SK-N-SH (cell line): ENCODE data around the gene LSM4. TPM values are rescaled to one million over a fixed set of nuclear protein-coding genes. Genes with fewer than 3 reads are reported as not detected.

ENCODE experiments used
- CTCF ChIA-PET: fragments of 300-600, 350-600 bp; formaldehyde crosslinking; extraction: SDS; loops from one replicate; lab custom pipeline; 2021; lab: Yijun Ruan, JAX
- POLR2A ChIA-PET: fragments of 350-600 bp; sonication (Branson Sonifier 250); formaldehyde crosslinking; extraction: SDS; loops from one replicate; lab custom pipeline; 2020; ENCODE audit warnings: antibody characterized with exemption, inconsistent platforms; lab: Yijun Ruan, JAX
- DNase-seq: peaks from one replicate; pipeline ENCODE4 v3.0.0; 2012
- H2AFZ ChIP-seq: fragments of 200-600 bp; sonication (generic); 2 replicates; pipeline ENCODE4 v1.8.1; 2016; ENCODE audit warnings: antibody characterized with exemption, mild to moderate bottlenecking, low read depth
- H3F3A ChIP-seq: fragments of 200-600 bp; sonication (generic); replicated peaks from 2 replicates; pipeline ENCODE3; 2016; ENCODE audit warnings: antibody characterized with exemption, mild to moderate bottlenecking; ENCODE audit not compliant: insufficient read depth
- H3K27ac ChIP-seq, 2 experiments: fragments of 200-500 bp in 1 of 2; fragments of 200-600 bp in 1 of 2; sonication (Bioruptor generic) in 1 of 2; sonication (generic), shearing (Covaris generic) in 1 of 2; 2 replicates each; pipeline versions ENCODE4 v1.5.1 to v1.6.1; 2014 to 2016; ENCODE audit warnings: low read depth in 2 of 2, inconsistent platforms in 1 of 2, low read length in 1 of 2, mild to moderate bottlenecking in 1 of 2, mixed read lengths in 1 of 2
- H3K27me3 ChIP-seq: fragments of 200-600 bp; sonication (generic), shearing (Covaris generic); 2 replicates; pipeline ENCODE4 v1.6.1; 2016; ENCODE audit warnings: mixed run types; ENCODE audit not compliant: insufficient read depth
- H3K36me3 ChIP-seq, 2 experiments: fragments of 200-500 bp in 1 of 2; fragments of 200-600 bp in 1 of 2; sonication (Bioruptor generic) in 1 of 2; sonication (generic) in 1 of 2; replicated peaks in 1 of 2; 2 replicates each; pipeline versions ENCODE3 to v1.5.1; 2014 to 2016; ENCODE audit warnings: low read length in 1 of 2, mild to moderate bottlenecking in 1 of 2; ENCODE audit not compliant: insufficient read depth in 2 of 2, control insufficient read depth in 1 of 2
- H3K4me1 ChIP-seq, 2 experiments: fragments of 200-500 bp in 1 of 2; fragments of 200-600 bp in 1 of 2; sonication (Bioruptor generic) in 1 of 2; sonication (generic), shearing (Covaris generic) in 1 of 2; 2 replicates each; pipeline versions ENCODE4 v1.5.1 to v1.6.1; 2014 to 2016; ENCODE audit warnings: low read depth in 1 of 2, low read length in 1 of 2, mixed run types in 1 of 2; ENCODE audit not compliant: insufficient read depth in 2 of 2, control insufficient read depth in 1 of 2
- H3K4me2 ChIP-seq: fragments of 200-600 bp; sonication (generic), shearing (Covaris generic); 2 replicates; pipeline ENCODE4 v1.6.1; 2017; ENCODE audit warnings: mixed run types
- H3K4me3 ChIP-seq, 2 experiments: fragments of 200-500 bp in 1 of 2; fragments of 200-600 bp in 1 of 2; sonication (Bioruptor generic) in 1 of 2; sonication (generic), shearing (Covaris generic) in 1 of 2; 2 replicates each; pipeline versions ENCODE4 v1.5.1 to v1.8.1; 2014 to 2016; ENCODE audit warnings: low read depth in 2 of 2, inconsistent platforms in 1 of 2, low read length in 1 of 2, mild to moderate bottlenecking in 1 of 2, mixed read lengths in 1 of 2, moderate library complexity in 1 of 2
- H3K79me2 ChIP-seq: fragments of 200-600 bp; sonication (generic); 2 replicates; pipeline ENCODE4 v1.8.1; 2017; ENCODE audit warnings: mild to moderate bottlenecking; ENCODE audit not compliant: insufficient read depth
- H3K9ac ChIP-seq: fragments of 200-600 bp; sonication (generic); 2 replicates; pipeline ENCODE4 v1.6.1; 2017; ENCODE audit warnings: mixed run types
- H3K9me2 ChIP-seq: fragments of 200-600 bp; sonication (generic); 2 replicates; pipeline ENCODE4 v1.6.1; 2017; ENCODE audit warnings: mixed run types
- H3K9me3 ChIP-seq: fragments of 200-600 bp; sonication (generic); 2 replicates; pipeline ENCODE4 v1.6.1; 2017; ENCODE audit warnings: mixed run types, mild to moderate bottlenecking, moderate library complexity
- H4K20me1 ChIP-seq: fragments of 200-600 bp; sonication (generic); 2 replicates; pipeline ENCODE4 v1.6.1; 2017; ENCODE audit warnings: mild to moderate bottlenecking, mixed run types; ENCODE audit not compliant: insufficient read depth
- CHD2 ChIP-seq: fragments of 150-350 bp; IDR thresholded peaks from 2 replicates; pipeline ENCODE4 v1.6.1; 2018; ENCODE audit warnings: low read length; ENCODE audit not compliant: partially characterized antibody
- EP300 ChIP-seq, 2 experiments: IDR thresholded peaks; 2 replicates each; pipeline versions ENCODE4 v1.4.0 to v1.6.1; 2012; ENCODE audit warnings: borderline replicate concordance in 1 of 2, low read depth in 1 of 2, low read length in 1 of 2
- EZH2phosphoT487 ChIP-seq: fragments of 200-600 bp; sonication (generic); IDR thresholded peaks from 2 replicates; pipeline ENCODE4 v1.6.1; 2017; ENCODE audit warnings: low read depth, mixed run types, mild to moderate bottlenecking, antibody characterized with exemption, moderate library complexity, borderline replicate concordance
- FOXM1 ChIP-seq: IDR thresholded peaks from 2 replicates; pipeline ENCODE4 v1.4.0; 2012; ENCODE audit warnings: low read depth, mild to moderate bottlenecking
- GATA2 ChIP-seq: sonication (generic); formaldehyde crosslinking; IDR thresholded peaks from 2 replicates; pipeline ENCODE4 v1.5.0; 2020; ENCODE audit warnings: mild to moderate bottlenecking, missing genetic modification reagents
- MAX ChIP-seq: IDR thresholded peaks from 2 replicates; pipeline ENCODE4 v1.4.0; 2012; ENCODE audit warnings: low read depth
- MEF2A ChIP-seq: IDR thresholded peaks from 2 replicates; pipeline ENCODE4 v1.4.0; 2012; ENCODE audit warnings: low read depth, borderline replicate concordance
- MXI1 ChIP-seq: IDR thresholded peaks from 2 replicates; pipeline ENCODE4 v1.6.1; 2012; ENCODE audit warnings: mild to moderate bottlenecking, low read depth, low read length, improper control_type of control experiment
- NFIC ChIP-seq: IDR thresholded peaks from 2 replicates; pipeline ENCODE4 v1.4.0; 2012; ENCODE audit warnings: borderline replicate concordance
- NRF1 ChIP-seq: IDR thresholded peaks from 2 replicates; pipeline ENCODE4 v1.6.1; 2012; ENCODE audit warnings: low read depth, mild to moderate bottlenecking, low read length
- POLR2AphosphoS5 ChIP-seq: IDR thresholded peaks from 2 replicates; pipeline ENCODE4 v1.6.1; 2012; ENCODE audit warnings: low read depth, low read length
- RAD21 ChIP-seq: IDR thresholded peaks from 2 replicates; pipeline ENCODE4 v1.6.1; 2012; ENCODE audit warnings: mild to moderate bottlenecking, low read length
- RFX5 ChIP-seq: IDR thresholded peaks from 2 replicates; pipeline ENCODE4 v1.6.1; 2012; ENCODE audit warnings: mild to moderate bottlenecking, improper control_type of control experiment, low read length
- SIN3A ChIP-seq: IDR thresholded peaks from 2 replicates; pipeline ENCODE4 v1.6.1; 2012; ENCODE audit warnings: low read depth, mild to moderate bottlenecking, low read length, moderate library complexity, borderline replicate concordance
- SMC3 ChIP-seq: IDR thresholded peaks from 2 replicates; pipeline ENCODE4 v1.6.1; 2012; ENCODE audit warnings: low read depth, low read length, improper control_type of control experiment
- TCF12 ChIP-seq: IDR thresholded peaks from 2 replicates; pipeline ENCODE4 v1.4.0; 2012
- USF1 ChIP-seq: IDR thresholded peaks from 2 replicates; pipeline ENCODE4 v1.4.0; 2012; ENCODE audit warnings: low read depth, borderline replicate concordance
- USF2 ChIP-seq: fragments of 150-350 bp; IDR thresholded peaks from 2 replicates; pipeline ENCODE4 v1.6.1; 2017; ENCODE audit warnings: antibody characterized with exemption, low read length, low read depth, borderline replicate concordance
- YY1 ChIP-seq: IDR thresholded peaks from 2 replicates; pipeline ENCODE4 v1.4.0; 2012; ENCODE audit warnings: low read depth, mild to moderate bottlenecking
- ZBTB33 ChIP-seq: IDR thresholded peaks from 2 replicates; pipeline ENCODE4 v1.4.0; 2012; ENCODE audit warnings: low read depth, borderline replicate concordance
- WGBS: methylation state at CpG from one replicate; pipeline ENCODE4 v1.1.6; 2017; ENCODE audit warnings: low lambda C conversion rate; 5-methylcytosine and 5-hydroxymethylcytosine counted together
- polyA plus RNA-seq, 3 experiments: library from polyadenylated mRNA; depleted of rRNA; stranded (reverse); fragments of >200 nt; gene quantifications; 2 replicates each; pipeline ENCODE4 v1.2.3, GENCODE V29; 2012

Gene LSM4
- polyA plus RNA-seq, 1 of the 3 experiments (the other 2 are of a cell fraction): 277 TPM

DNA sequence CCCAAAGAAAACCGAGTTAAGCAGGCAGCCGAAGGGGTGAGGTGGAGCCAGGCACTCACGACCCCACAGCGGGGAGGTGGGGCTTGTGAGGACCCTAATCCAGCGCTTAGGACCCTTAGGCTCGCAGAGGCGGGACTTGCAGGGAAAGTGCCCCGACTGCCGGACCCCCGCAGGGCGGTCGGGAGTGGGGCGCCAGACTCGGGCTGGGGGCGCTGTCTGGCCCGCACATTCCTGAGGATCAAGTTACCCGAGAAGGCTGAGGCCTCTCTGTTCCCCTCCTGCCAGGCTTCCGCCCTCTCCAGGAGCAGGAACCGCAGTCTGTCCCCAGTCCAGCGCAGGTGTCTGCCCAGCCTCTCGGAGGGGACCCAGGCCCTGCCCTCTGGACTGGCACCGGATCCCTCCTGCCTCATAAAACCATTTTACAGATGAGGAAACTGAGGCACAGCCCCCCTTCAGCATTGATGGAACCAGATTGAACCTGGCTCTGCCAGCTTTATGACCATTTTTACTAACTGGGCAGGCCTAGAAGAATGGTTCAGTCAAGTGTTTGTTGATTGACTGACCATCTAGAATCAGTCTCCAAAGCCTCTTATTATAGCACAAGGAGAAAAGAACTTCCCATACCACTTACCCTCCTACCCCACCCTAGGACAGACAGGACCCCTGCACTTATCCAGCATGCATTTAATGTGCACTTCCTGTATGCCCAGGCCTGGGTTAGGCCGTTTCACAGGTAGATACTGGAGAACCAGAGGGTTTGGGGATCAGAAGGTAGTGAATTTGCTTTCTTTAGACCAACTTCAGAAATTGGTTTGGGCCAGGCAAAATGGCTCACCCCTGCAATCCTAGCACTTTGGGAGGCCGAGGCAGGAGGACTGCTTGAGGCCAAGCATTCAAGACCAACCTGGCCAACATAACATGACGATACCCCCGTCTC, 34.8 kb downstream of the LSM4 start:
- H3K36me3 ChIP-seq: no peaks in the 10 kb centered on the region
- H3K9ac ChIP-seq: no peak overlapping the region
- no peak overlapping the region for H2AFZ ChIP-seq
- H3K4me3 ChIP-seq: no peak overlapping the region
- no peaks in the 10 kb centered on the region; the same call in 1 of the 2 replicates for H3K79me2 ChIP-seq
- peaks cover 4 to 8% of the 10 kb centered on the region in 2 experiments; a peak in 2 of 4 replicates for H3K4me1 ChIP-seq
- POLR2A ChIA-PET: no interaction called here
- no peaks in the 10 kb centered on the region for H4K20me1 ChIP-seq
- H3K27me3 ChIP-seq: no peaks in the 10 kb centered on the region
- 90% methylated on average over 21 of the region's 26 CpGs for WGBS
- H3K9me3 ChIP-seq: no peaks in the 10 kb centered on the region
- H3K4me2 ChIP-seq: no peak overlapping the region
- no peak overlapping the region for H3K27ac ChIP-seq
- TF ChIP-seq POLR2AphosphoS5: no peak
- TF ChIP-seq EZH2phosphoT487: no peak
- TF ChIP-seq SIN3A: no peak
- no peak for TF ChIP-seq CHD2
- TF ChIP-seq EP300 (IDR thresholded peaks at IDR 0.05; ENCODE audit: borderline replicate concordance in 1 of 2, low read depth in 1 of 2, low read length in 1 of 2): no peak
- no peak for TF ChIP-seq RFX5
- TF ChIP-seq, all 33 proteins: peak for 0
- H3F3A ChIP-seq: peaks cover 18% of the 10 kb centered on the region
- DNase-seq: no peak
- H3K9me2 ChIP-seq: no peaks in the 10 kb centered on the region
- CTCF ChIA-PET: no interaction called here

DNA sequence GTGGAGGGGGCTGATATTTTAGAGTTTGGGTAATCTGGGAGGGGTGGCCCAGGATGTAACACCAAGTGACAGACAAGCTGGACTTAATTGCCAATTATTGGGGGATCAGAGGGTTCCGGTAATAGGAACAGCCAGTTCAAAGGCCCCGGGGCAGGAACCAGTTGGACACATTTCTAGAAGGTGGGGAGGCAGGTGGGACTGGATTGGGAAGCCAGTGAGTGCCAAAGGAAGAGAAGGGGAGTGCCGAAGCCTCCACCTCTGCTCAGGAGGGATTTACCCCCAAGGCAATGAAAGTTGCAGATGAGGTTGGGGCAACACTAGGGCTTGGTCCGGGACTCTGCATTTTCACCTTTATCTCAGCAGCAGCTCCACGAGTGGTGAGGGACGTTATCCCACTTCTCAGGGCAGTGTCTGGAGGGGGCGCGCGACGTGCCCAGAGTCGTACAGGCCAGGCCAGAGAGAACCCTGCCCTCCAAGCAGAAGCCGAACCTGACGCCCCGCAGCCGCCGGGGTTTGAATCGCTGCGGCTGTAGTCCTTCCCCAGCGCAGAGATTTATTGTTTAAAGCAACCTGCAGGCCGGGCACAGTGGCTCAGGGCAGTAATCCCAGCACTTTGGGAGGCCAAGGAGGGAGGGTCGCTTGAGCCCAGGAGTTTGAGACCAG, 35.8 kb downstream of the LSM4 start:
- TF ChIP-seq CHD2 (no peak), RFX5 (no peak), NFIC (no peak), RAD21 (no peak), YY1 (no peak), MEF2A (no peak), MXI1 (no peak), TCF12 (no peak), NRF1 (no peak), EZH2phosphoT487 (no peak), USF2 (no peak), ZBTB33 (no peak), MAX (no peak), SMC3 (no peak), GATA2 (CRISPR knock-in tag) (no peak), EP300 (IDR thresholded peaks at IDR 0.05; ENCODE audit: borderline replicate concordance in 1 of 2, low read depth in 1 of 2, low read length in 1 of 2) (no peak), FOXM1 (no peak), USF1 (no peak), SIN3A (no peak)
- TF ChIP-seq, all 33 proteins: peak for 0
- H3K36me3 ChIP-seq: no peaks in the 10 kb centered on the region
- H4K20me1 ChIP-seq: no peaks in the 10 kb centered on the region
- no peak overlapping the region for H3K27ac ChIP-seq
- peaks cover 3% of the 10 kb centered on the region; the same call in 1 of the 2 replicates for H3K79me2 ChIP-seq
- H3F3A ChIP-seq: peaks cover 23% of the 10 kb centered on the region
- H2AFZ ChIP-seq: no peak overlapping the region
- no peak overlapping the region for H3K4me3 ChIP-seq
- H3K4me2 ChIP-seq: no peak overlapping the region
- ChIA-PET POLR2A (no interaction called here), CTCF (interaction anchor here (1.2 to 1.3 kb wide), 2 partner anchors 9 to 101 kb away, joined by 3 read pairs; no protein-coding TSS in a partner anchor)
- no peak for DNase-seq
- no peaks in the 10 kb centered on the region for H3K9me2 ChIP-seq
- peaks cover 12 to 14% of the 10 kb centered on the region in 2 experiments; a peak in 3 of 4 replicates for H3K4me1 ChIP-seq
- no peaks in the 10 kb centered on the region for H3K9me3 ChIP-seq
- no peaks in the 10 kb centered on the region for H3K27me3 ChIP-seq
- WGBS: 97% methylated on average over 13 of the region's 21 CpGs
- no peak overlapping the region for H3K9ac ChIP-seq
